Kidney (tissue), 14 donors: ENCODE measurements around the gene TBPL2. TPM values are rescaled to one million over a fixed set of nuclear protein-coding genes. Genes with fewer than 3 reads are reported as not detected.

Source experiments
- DNase-seq, 5 donors: peaks; one replicate each; pipeline ENCODE4 v3.0.0-alpha.2; 2013 to 2020
- FAIRE-seq: peaks from 2 replicates; lab custom pipeline; 2012; peaks lifted over from hg19 to GRCh38; lab: Jason Lieb, UNC
- H3K27ac ChIP-seq, 2 donors: one replicate each; pipeline ENCODE4 v1.7.0; 2013; ENCODE audit warnings: low read depth in 2 of 2, low read length in 2 of 2, inconsistent platforms in 1 of 2
- H3K27me3 ChIP-seq: one replicate; pipeline ENCODE4 v1.7.1; 2013; ENCODE audit warnings: low read length, inconsistent platforms; ENCODE audit not compliant: control insufficient read depth, insufficient read depth
- H3K36me3 ChIP-seq, 3 donors: one replicate each; pipeline versions ENCODE4 v1.7.0 to v1.7.1; 2013; ENCODE audit warnings: low read length in 3 of 3, control low read depth in 1 of 3, inconsistent platforms in 1 of 3; ENCODE audit not compliant: insufficient read depth in 3 of 3, control insufficient read depth in 2 of 3
- H3K4me1 ChIP-seq, 3 donors: one replicate each; pipeline versions ENCODE4 v1.7.0 to v1.7.1; 2013; ENCODE audit warnings: low read length in 3 of 3, inconsistent platforms in 1 of 3, low read depth in 1 of 3; ENCODE audit not compliant: control insufficient read depth in 2 of 3, insufficient read depth in 2 of 3
- H3K4me3 ChIP-seq, 3 donors: one replicate each; pipeline versions ENCODE4 v1.7.0 to v1.8.1; 2013; ENCODE audit warnings: low read length in 3 of 3, control low read depth in 1 of 3, inconsistent platforms in 1 of 3
- H3K9ac ChIP-seq, 3 donors: one replicate each; pipeline versions ENCODE4 v1.7.0 to v1.7.1; 2013; ENCODE audit warnings: low read length in 3 of 3, control low read depth in 1 of 3, inconsistent platforms in 1 of 3
- H3K9me3 ChIP-seq, 3 donors: one replicate each; pipeline versions ENCODE4 v1.7.0 to v1.7.1; 2013; ENCODE audit warnings: low read length in 3 of 3, control low read depth in 1 of 3, inconsistent platforms in 1 of 3; ENCODE audit not compliant: control insufficient read depth in 2 of 3, insufficient read depth in 1 of 3
- intact Hi-C: fragments of 100-400 bp; cut with DNase I; formaldehyde crosslinking; loops from one replicate; pipeline ENCODE4 v1.11.1; 2022
- polyA plus RNA-seq: library from polyadenylated mRNA; stranded (reverse); fragments of 350-450 nt; fragmentation: Illumina TruSeq; extraction: RNeasy Lipid Tissue Mini Kit (QIAGEN cat#74804); gene quantifications from one replicate; pipeline ENCODE4 v1.2.3, GENCODE V29; 2014; ENCODE audit warnings: low read depth, low replicate concordance; ENCODE audit not compliant: insufficient read depth
- total RNA-seq: library from RNA; stranded (reverse); fragmentation: NEBNext Ultra II Directional; extraction: Animal tissue kit (Norgen Biotek cat#: 25700); gene quantifications from one replicate; pipeline ENCODE4 v1.2.1, GENCODE V29; 2021
- TF ChIP-seq, protein P1 (sequence below): IDR thresholded peaks from 3 replicates; pipeline ENCODE4 v1.5.1; 2012; ENCODE audit warnings: mild to moderate bottlenecking, moderate library complexity, borderline replicate concordance; ENCODE audit not compliant: insufficient read depth; ENCODE audit errors: extremely low read depth
- donor health status: control.
- donor health status: control.
- donor health status: control.
- donor health status: control.
- donor health status: control.
- donor health status: DM: yes; HTN: yes; CAD: no.
- donor health status: Normal renal cell carcinoma (clear cell type).

The TBPL2 gene
- total and polyA plus RNA-seq, 2 donors from 2014 or later = not detected

DNA sequence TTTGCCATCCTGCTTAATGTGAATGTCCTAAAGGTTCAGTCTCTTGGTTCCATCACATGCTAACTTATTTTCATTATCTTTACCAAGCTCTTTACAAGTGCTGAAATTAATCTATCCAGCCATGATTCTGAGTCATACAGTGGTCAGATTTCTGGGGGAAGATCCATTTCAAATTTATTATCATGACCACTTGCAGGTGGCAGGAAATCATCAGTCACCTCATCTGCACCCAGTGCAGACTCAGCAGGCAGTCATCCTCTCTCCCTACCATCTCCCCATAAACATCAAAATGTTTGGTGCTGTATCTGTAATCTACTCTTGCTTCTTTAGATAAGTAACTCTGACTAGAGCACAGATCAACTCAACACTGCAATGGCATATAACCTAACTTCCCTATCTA is 52.3 kb downstream of the TBPL2 start:
- no peak overlapping the region for H3K27ac ChIP-seq
- no peak for DNase-seq
- H3K9ac ChIP-seq = no peak overlapping the region
- no peaks in the 10 kb centered on the region for H3K9me3 ChIP-seq
- intact Hi-C loops = no loop called here
- no peak for FAIRE-seq
- no peaks in the 10 kb centered on the region for H3K4me1 ChIP-seq
- TF ChIP-seq, protein P1, sequence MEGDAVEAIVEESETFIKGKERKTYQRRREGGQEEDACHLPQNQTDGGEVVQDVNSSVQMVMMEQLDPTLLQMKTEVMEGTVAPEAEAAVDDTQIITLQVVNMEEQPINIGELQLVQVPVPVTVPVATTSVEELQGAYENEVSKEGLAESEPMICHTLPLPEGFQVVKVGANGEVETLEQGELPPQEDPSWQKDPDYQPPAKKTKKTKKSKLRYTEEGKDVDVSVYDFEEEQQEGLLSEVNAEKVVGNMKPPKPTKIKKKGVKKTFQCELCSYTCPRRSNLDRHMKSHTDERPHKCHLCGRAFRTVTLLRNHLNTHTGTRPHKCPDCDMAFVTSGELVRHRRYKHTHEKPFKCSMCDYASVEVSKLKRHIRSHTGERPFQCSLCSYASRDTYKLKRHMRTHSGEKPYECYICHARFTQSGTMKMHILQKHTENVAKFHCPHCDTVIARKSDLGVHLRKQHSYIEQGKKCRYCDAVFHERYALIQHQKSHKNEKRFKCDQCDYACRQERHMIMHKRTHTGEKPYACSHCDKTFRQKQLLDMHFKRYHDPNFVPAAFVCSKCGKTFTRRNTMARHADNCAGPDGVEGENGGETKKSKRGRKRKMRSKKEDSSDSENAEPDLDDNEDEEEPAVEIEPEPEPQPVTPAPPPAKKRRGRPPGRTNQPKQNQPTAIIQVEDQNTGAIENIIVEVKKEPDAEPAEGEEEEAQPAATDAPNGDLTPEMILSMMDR = no peak
- peaks cover 0 to 22% (median 5%) of the 10 kb centered on the region in 3 donors for H3K36me3 ChIP-seq
- no peaks in the 10 kb centered on the region for H3K27me3 ChIP-seq
- no peak overlapping the region for H3K4me3 ChIP-seq

DNA sequence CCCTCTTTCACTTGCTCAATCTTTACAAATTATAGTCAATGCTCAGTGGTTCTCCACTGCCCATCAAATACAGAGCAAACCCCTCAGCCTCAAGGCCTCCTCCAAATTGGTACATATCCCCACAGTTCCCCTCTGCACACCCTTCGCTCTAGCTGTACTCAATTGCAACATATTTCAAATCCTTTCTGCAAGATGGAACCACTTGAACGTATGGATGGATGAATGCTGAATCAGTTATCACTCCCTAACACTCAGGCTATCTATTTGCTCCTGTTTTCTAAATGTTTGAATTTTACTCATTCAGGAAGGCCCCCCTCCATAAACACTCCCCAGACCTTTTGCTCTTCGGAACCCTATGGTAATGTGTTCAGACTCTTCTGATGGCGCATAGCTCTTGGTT is 53.3 kb downstream of the TBPL2 start:
- FAIRE-seq (no peak), DNase-seq (no peak)
- TF ChIP-seq, protein P1 = no peak
- no peak overlapping the region for H3K4me3 ChIP-seq
- intact Hi-C loops = no loop called here
- no peak overlapping the region for H3K9ac ChIP-seq
- peaks cover 0 to 22% (median 5%) of the 10 kb centered on the region in 3 donors for H3K36me3 ChIP-seq
- H3K9me3 ChIP-seq = no peaks in the 10 kb centered on the region
- H3K27me3 ChIP-seq = no peaks in the 10 kb centered on the region
- no peak overlapping the region for H3K27ac ChIP-seq
- no peaks in the 10 kb centered on the region for H3K4me1 ChIP-seq

DNA sequence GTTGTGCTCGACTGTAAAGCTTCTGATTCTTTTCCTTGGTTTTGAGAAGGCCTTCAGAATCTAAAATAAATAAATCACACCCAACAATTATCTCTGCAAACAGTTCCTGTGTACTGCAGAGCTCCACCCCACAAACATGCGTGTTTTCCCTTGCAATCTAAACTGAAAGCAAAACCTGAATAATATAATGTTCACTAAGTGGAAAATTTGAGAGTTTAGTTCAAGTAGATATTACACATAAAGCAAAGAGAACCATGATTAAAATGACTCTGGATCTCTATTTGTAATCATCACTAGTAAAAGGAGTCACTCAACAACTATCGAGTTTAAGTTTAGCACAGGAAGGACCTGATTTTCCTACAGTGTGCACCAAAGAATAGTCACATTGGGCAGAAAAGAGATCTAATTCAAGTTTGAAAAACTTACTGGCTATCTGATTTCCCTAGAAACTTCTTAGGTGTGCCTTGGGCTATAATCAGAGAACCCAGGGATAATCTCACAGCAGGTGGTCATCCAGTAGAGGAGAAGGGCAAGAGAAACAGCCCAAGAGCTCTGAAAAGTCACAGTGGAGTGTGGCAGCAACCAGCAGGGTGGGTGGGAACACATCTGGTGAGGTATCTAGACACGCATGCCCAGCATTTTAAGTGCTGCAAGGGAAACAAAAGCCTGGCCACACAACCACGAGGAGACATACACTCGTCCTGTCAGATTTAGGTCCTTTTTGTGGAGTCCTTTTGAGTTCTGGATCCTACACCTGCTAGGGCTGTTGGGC is 54.2 kb downstream of the TBPL2 start:
- H3K9ac ChIP-seq = no peak overlapping the region
- intact Hi-C loops = no loop called here
- no peak overlapping the region for H3K27ac ChIP-seq
- DNase-seq (no peak), FAIRE-seq (no peak)
- H3K4me1 ChIP-seq = no peaks in the 10 kb centered on the region
- no peak overlapping the region for H3K4me3 ChIP-seq
- H3K9me3 ChIP-seq = no peaks in the 10 kb centered on the region
- peaks cover 2 to 30% (median 5%) of the 10 kb centered on the region in 3 donors for H3K36me3 ChIP-seq
- H3K27me3 ChIP-seq = no peaks in the 10 kb centered on the region
- TF ChIP-seq, protein P1 = no peak

- H3K36me3 ChIP-seq = peaks cover 4 to 37% (median 13%) of the 10 kb centered on the region in 3 donors
- H3K4me1 ChIP-seq = no peaks in the 10 kb centered on the region
- no peak for FAIRE-seq
Measured at GRCh38 chr14:55384536-55384935, 55.9 kb downstream of the TBPL2 start.

More at GRCh38 chr14:55384536-55384935, 55.9 kb downstream of the TBPL2 start:
- no peak overlapping the region for H3K27ac ChIP-seq
- no peaks in the 10 kb centered on the region for H3K9me3 ChIP-seq
- DNase-seq = no peak
- no peak overlapping the region for H3K4me3 ChIP-seq
- TF ChIP-seq, protein P1 = no peak
- no peak overlapping the region for H3K9ac ChIP-seq
- no peaks in the 10 kb centered on the region for H3K27me3 ChIP-seq
- intact Hi-C loops = no loop called here
